Activated CD8-positive, alpha-beta memory T cell treated with anti-CD3 and anti-CD28 coated beads for 36 hours (primary cell): ENCODE measurements around the gene FHL2. TPM values are rescaled to one million over a fixed set of nuclear protein-coding genes. Genes with fewer than 3 reads are reported as not detected.
"Not testable (repeated sequence)": the region's sequence is repeated elsewhere in the genome, so short reads cannot be mapped to it uniquely, and the experiment has no call there.

Experiments
- CTCF ChIA-PET: fragments of 350-600 bp; sonication (Branson Sonifier 250); formaldehyde crosslinking; loops from one replicate; lab custom pipeline; 2021; ENCODE audit warnings: antibody characterized with exemption; lab: Charles Lee
- POLR2A ChIA-PET: fragments of 350-600 bp; sonication (Branson Sonifier 250); formaldehyde crosslinking; loops from one replicate; lab custom pipeline; 2021; ENCODE audit warnings: antibody characterized with exemption; lab: Charles Lee
- total RNA-seq, 2 experiments: library from RNA; stranded (reverse); gene quantifications; one replicate each; pipeline ENCODE4 v1.2.3, GENCODE V29; 2021

The FHL2 gene
- total RNA-seq, 2 experiments from 2014 or later, result 2.5 to 2.8 TPM

GRCh38 chr2:105425936-105426625 lies 27.2 kb upstream of the FHL2 start:
- CTCF ChIA-PET, result interaction anchor here (0.6 kb wide), 1 partner anchor 64 kb away, joined by 3 read pairs; no protein-coding TSS in a partner anchor
- POLR2A ChIA-PET, result no interaction called here

- CTCF ChIA-PET, POLR2A ChIA-PET: not testable (repeated sequence)
Measured at GRCh38 chr2:105424836-105425235, 26.0 kb upstream of the FHL2 start.

GRCh38 chr2:105422801-105423200 lies 23.9 kb upstream of the FHL2 start:
- CTCF ChIA-PET, result no interaction called here

GRCh38 chr2:105421053-105421452 lies 22.2 kb upstream of the FHL2 start:
- CTCF ChIA-PET, result no interaction called here
- POLR2A ChIA-PET, result no interaction called here

More at GRCh38 chr2:105422801-105423200, 23.9 kb upstream of the FHL2 start:
- POLR2A ChIA-PET, result no interaction called here

- CTCF ChIA-PET, result no interaction called here
- POLR2A ChIA-PET, result no interaction called here
Measured at GRCh38 chr2:105418522-105418921, 19.7 kb upstream of the FHL2 start.

GRCh38 chr2:105417857-105418436 lies 19.1 kb upstream of the FHL2 start:
- ChIA-PET CTCF (no interaction called here), POLR2A (no interaction called here)

GRCh38 chr2:105416156-105416555 lies 17.3 kb upstream of the FHL2 start:
- ChIA-PET CTCF (no interaction called here), POLR2A (no interaction called here)

- POLR2A ChIA-PET, result no interaction called here
- CTCF ChIA-PET, result interaction anchor here (1.2 to 1.4 kb wide), 2 partner anchors 11 to 19 kb away, joined by 3 to 4 read pairs; no protein-coding TSS in a partner anchor
Measured at GRCh38 chr2:105415007-105415406, 16.2 kb upstream of the FHL2 start.

GRCh38 chr2:105413206-105413605 lies 14.4 kb upstream of the FHL2 start:
- ChIA-PET CTCF (no interaction called here), POLR2A (no interaction called here)

- CTCF ChIA-PET, result interaction anchor here (1.1 kb wide), 1 partner anchor 33 kb away, joined by 4 read pairs; no protein-coding TSS in a partner anchor
- POLR2A ChIA-PET, result no interaction called here
Measured at GRCh38 chr2:105412584-105412983, 13.7 kb upstream of the FHL2 start.

GRCh38 chr2:105411720-105412407 lies 13.0 kb upstream of the FHL2 start:
- CTCF ChIA-PET, result interaction anchor here (1.1 kb wide), 1 partner anchor 32 kb away, joined by 4 read pairs; no protein-coding TSS in a partner anchor
- POLR2A ChIA-PET, result no interaction called here

GRCh38 chr2:105410554-105410953 lies 11.7 kb upstream of the FHL2 start:
- POLR2A ChIA-PET, result no interaction called here
- CTCF ChIA-PET, result no interaction called here

- POLR2A ChIA-PET, result no interaction called here
Measured at GRCh38 chr2:105409717-105410116, 10.9 kb upstream of the FHL2 start.

GRCh38 chr2:105407946-105408743 lies 9.3 kb upstream of the FHL2 start:
- ChIA-PET POLR2A (no interaction called here), CTCF (no interaction called here)

More at GRCh38 chr2:105409717-105410116, 10.9 kb upstream of the FHL2 start:
- CTCF ChIA-PET, result no interaction called here

- POLR2A ChIA-PET, result no interaction called here
- CTCF ChIA-PET, result no interaction called here
Measured at GRCh38 chr2:105406221-105406620, 7.4 kb upstream of the FHL2 start.

- CTCF ChIA-PET, result no interaction called here
- POLR2A ChIA-PET, result no interaction called here
Measured at GRCh38 chr2:105405291-105405690, 6.4 kb upstream of the FHL2 start.

GRCh38 chr2:105404736-105405135 lies 5.9 kb upstream of the FHL2 start:
- ChIA-PET CTCF (interaction anchor here (1.5 kb wide), 1 partner anchor 10 kb away, joined by 4 read pairs; no protein-coding TSS in a partner anchor), POLR2A (no interaction called here)

- ChIA-PET CTCF (interaction anchor here (1.5 kb wide), 1 partner anchor 10 kb away, joined by 4 read pairs; no protein-coding TSS in a partner anchor), POLR2A (no interaction called here)
Measured at GRCh38 chr2:105403783-105404698, 5.2 kb upstream of the FHL2 start.
